Measurements from ENCODE around the gene TBC1D22A.
"Not testable (repeated sequence)": the region's sequence is repeated elsewhere in the genome, so short reads cannot be mapped to it uniquely, and the experiment has no call there.

The TBC1D22A gene

GRCh38 chr22:47168900-47169800 is 406.7 kb downstream of the TBC1D22A start:
- DNase-seq (ENCODE audit: low read depth): no peak

DNA sequence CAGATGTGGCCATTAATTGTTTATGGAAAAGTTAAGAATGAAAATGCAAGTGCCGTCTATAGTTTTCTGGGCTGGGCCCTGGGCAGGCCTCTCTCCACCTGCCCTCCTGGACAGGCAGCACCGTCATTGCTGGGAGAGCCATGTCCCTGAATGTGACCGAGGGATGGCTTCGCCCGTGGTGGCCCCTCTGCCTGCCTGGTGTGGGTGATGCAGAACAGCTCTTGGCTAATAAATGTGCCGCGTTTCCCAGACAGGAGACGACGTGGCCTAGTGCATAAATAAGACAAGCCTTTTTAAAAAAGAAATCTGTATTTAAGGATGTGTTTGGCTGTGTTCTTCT is 407.3 kb downstream of the TBC1D22A start:
- DNase-seq (ENCODE audit: low read depth): no peak

GRCh38 chr22:47170511-47171440 is 408.3 kb downstream of the TBC1D22A start:
- DNase-seq (ENCODE audit: low read depth): not testable (repeated sequence)

GRCh38 chr22:47171441-47172221 is 409.2 kb downstream of the TBC1D22A start:
- DNase-seq (ENCODE audit: low read depth): no peak

DNA sequence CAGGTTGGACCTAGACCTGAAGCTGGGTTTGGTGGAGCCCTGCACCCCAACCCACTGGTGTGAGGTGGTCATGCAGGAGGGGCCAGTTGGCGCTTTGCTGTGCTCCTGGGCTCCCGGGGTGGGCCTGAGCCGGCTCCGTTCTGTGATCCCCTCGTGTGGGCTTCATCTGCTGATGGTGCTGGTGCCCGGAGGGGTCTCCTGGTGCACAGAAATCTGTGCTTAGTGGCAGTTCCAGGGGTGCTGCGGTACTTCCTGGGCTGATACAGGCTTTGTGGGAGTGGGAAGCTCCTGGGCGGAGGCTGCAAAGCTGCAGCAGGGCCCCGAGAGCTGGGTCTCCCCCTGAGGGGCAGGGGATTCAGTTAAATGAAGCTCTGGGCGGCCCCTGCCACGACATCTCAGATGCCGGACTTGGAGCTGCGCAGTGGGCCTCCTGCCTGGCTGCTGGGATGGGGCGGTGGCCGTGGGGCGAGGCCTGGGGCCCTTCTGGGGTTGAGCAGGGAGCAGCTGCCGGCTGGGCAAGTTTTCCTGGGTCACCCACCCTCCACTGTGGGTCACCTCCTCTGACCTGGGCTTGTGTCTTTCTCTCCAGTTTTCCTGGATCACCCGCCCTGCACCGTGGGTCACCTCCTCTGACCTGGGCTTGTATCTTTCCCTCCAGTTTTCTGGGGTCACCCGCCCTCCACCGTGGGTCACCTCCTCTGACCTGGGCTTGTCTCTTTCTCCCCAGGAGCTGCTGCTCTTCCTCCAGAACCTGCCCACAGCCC is 410.5 kb downstream of the TBC1D22A start:
- DNase-seq (ENCODE audit: low read depth): no peak

- no peak for DNase-seq (ENCODE audit: low read depth)
Measured at GRCh38 chr22:47173535-47174021, 411.1 kb downstream of the TBC1D22A start.

- DNase-seq (ENCODE audit: low read depth): no peak
Measured at GRCh38 chr22:47174096-47174495, 411.6 kb downstream of the TBC1D22A start.

GRCh38 chr22:47174671-47175112 is 412.2 kb downstream of the TBC1D22A start:
- no peak for DNase-seq (ENCODE audit: low read depth)

DNA sequence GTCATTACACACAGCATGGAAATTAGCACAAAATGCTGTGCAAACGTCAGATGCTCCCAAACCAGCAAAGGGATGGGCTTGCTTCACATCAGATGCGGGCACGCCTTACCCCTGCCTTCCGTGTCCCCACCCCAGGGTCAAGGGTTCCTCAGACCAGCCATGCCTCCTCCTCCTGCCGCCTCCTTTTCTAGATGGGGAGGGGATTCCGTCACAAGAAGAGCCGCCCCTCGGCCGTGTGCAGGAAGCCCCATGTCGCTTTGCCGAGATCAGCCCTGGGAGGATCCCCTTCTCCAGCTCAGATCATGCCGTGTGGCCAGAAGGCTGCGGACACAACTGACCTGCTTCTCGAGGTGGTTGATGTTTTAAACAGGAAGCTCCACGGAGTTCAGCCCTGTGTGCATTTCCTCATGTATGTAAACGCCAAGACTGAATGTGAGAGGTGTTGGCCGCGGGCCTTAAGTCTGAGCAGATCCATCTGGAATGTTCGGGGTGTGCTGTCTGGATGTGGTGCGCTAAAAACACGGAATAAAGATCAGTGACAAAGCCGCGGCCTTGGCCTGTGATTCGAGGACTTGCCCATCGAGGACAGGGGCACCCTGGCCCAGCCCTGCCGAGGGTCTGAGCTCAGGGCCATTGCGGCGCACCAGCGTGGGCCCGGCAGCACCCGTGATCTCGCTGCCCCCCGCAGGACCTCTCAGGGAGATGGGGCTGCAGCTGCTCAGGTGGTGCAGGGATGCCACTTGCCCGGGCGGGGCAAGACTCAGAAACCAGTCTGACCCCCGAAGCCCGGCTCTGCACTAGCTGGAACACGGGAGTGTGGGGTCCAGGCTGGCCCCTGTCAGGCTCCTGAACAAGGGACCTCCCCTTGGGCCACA is 412.9 kb downstream of the TBC1D22A start:
- DNase-seq (ENCODE audit: low read depth): no peak

GRCh38 chr22:47176026-47176389 is 413.6 kb downstream of the TBC1D22A start:
- DNase-seq (ENCODE audit: low read depth): no peak

DNA sequence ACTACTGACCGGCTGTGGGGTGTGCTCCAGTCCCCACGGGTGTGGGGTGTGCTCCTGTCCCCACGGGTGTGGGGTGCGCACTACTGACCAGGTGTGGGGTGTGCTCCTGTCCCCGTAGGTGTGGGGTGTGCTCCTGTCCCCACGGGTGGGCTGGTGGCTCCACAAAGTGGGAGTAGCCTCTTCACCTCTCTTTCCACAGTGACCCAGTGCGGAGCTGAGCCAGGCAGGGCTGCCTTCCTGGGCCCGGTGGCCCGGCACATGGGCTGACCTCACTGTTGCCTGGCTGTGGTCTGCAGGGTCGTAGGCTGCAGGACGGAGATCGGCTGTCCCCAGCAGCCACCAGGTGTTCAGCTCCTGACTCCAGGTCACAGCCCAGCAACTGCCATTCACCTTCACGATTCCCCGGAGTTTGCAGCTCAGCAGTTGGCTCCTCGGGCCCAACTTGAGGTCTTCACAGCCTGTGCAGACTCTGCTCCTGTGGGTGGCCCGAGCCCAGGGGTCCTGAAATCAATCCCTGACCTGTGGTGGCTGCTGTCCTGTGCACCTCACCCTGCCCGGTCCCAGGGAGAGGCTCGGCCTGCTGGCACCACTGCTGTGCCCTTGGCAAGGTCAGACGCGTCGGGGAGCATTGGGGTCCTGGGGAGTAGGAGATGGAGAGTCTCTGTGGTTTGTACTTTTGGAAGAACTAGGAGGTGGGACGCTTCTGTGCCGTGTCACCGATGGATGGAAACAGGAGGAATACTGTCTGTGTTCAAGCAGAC is 414.3 kb downstream of the TBC1D22A start:
- DNase-seq (ENCODE audit: low read depth): no peak

- no peak for DNase-seq (ENCODE audit: low read depth)
Measured at GRCh38 chr22:47177334-47177815, 414.9 kb downstream of the TBC1D22A start.

DNA sequence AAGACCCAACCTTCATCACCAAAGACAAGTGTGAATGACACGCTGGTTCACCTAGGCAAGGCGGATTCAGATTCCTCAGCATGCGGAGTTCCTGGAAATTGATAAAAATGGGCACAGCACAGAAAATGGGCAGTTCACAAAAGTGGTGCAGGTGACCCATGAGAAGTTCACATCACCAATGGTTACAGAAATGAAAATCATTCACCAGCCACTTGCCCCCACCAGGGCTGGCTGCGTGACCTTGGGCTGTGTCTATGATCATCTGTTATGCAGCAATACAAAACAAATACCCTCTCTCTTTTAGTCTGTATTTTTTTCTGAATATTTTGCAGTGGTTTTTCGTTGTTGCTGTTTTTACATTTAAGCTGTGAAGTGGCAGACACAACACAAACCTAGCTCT is 415.9 kb downstream of the TBC1D22A start:
- DNase-seq (ENCODE audit: low read depth): no peak

DNA sequence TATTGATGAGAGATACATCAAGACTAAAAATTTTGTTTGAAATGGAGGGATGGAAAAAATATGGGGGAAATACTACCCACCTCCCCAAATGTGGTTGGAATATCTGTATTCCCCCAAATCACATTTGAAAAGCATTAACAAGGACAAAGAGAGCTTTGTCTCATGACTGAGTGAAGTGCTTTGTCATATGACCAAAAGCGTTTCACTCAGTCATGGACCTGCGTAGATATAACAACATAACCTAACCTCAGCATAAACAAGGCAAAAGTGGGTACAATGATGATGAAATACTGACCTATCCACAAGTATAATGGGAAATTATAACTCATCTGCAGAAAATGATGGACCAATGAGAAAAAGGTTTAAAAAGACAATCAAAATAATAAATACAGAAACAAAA is 418.3 kb downstream of the TBC1D22A start:
- DNase-seq (ENCODE audit: low read depth): no peak

DNA sequence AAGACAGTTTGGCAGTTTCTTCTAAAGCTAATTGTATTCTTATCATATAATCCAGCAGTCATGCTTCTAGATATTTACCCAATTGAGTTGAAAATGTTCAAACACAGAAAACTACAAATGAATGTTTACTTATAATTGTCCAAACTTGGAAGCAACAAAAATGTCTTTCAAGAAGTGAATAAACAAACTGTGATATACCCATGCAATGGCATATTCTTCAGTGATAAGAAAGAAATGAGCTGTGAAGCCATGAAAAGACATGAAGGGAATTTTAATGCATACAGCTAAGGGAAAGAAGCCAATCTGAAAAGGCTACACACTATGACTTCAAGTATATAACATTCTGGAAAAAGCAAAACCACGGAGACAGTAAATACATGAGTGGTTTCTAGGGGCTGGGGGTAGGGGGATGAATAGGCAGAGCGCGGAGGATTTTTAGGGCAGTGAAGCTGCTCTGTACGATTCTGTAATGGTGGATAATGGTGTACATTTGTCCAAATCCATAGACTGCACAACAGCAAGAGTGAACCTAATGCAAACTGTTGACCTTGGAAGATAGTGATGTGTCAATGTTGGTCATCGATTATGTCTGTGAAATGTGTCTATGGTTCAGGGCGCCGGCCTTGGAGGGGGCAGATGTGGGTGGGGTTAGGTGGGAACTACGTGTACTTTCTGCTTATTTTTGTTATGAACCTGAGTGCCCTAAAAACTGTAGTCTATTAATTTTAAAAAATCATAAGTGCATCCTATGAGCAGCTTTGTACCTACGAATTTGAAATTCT is 424.9 kb downstream of the TBC1D22A start:
- no peak for DNase-seq (ENCODE audit: low read depth)

DNA sequence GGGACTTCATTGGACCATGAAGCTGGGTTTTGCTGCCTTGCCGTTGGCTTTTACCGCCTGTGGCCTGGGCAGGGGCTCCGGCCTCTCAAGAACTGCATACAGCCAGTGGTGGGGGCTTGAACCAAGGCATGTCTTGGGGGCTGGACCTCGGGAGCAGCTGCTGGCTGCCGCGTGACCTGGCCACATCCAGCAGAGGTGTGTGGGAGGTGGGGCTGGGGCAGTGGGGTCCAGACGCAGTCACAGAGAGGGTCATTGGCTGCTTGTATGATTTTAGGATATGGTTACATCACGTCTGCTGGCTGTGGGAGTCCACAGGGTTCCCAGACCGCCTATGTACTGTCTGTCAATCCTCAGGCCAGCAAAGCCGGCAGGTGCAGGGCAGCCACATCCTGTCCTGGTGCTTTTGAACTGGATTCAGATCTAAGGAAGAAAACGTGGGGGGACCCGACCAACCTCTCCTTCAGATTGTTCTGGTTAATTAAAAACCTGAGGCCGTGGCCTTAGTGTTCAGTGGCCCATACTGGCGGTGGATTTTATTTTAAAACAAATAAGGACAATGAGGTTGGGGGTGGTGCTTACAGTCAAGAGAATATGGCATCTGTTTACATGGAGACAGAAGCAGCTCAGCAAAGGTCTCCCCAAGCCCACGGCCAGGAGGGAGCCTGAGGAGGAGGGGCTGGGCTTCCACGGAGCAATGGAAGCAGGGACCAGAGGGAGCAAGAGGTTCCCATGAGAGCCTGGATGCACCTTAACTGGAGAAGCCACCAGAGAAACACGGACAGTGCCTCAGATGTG is 426.0 kb downstream of the TBC1D22A start:
- DNase-seq (ENCODE audit: low read depth): no peak

DNA sequence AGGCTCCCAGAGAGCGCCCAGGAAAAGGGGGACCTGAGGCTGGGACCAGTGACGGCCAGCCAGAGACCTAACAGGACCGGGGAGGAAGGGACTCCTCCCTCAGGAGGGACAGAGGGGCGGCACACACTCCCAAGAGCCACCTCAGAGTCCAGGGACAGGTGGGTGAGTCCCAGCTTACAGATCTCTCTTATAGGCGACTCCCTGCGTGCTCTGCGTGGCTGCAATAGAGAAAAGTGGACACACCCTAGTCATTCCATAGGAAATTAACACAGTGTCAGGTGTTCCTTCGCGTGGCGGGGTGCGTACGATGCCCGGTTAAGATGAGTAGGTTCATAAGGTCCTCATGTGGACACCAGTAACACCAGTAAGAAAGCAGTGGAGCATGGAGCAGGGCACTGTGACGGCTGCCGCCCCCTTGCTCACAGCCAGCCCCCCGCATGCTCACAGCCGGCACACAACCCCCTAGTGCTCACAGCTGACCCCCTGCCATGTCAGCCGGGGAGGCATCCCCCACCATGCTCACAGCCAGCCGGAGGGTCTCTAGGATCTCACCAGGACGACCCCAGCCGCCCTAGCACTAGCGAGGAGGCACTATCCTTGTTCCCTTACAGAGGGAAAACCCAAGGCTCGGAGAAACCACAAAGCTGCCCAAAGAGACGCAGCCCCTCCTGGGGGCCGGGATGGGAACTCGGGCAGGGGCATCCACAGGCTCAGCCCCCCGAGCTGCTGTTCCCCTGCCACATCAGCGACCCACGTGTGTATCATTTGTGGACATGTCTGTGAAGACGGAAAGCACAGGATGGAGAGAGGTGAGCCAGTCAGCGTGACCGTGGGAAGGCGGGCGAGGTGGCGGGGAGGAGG is 426.8 kb downstream of the TBC1D22A start:
- DNase-seq (ENCODE audit: low read depth): no peak

All from T-helper 22 cell (primary cell).